Neural cell (in vitro differentiated cells): ENCODE measurements around the gene ARFGAP3.

Experiments used
- CTCF ChIP-seq: fragments of 450-650 bp; IDR thresholded peaks from 2 replicates; pipeline ENCODE4 v1.5.1; 2014; ENCODE audit warnings: antibody characterized with exemption, mild to moderate bottlenecking, moderate library complexity; ENCODE audit not compliant: poor library complexity, severe bottlenecking
- EP300 ChIP-seq: fragments of 450-650 bp; conservative IDR thresholded peaks from 2 replicates; pipeline ENCODE4 v1.6.1; 2014; ENCODE audit warnings: antibody characterized with exemption, mild to moderate bottlenecking, moderate library complexity; ENCODE audit not compliant: poor library complexity, severe bottlenecking
- MXI1 ChIP-seq: fragments of 450-650 bp; conservative IDR thresholded peaks from 2 replicates; pipeline ENCODE4 v1.6.1; 2014; ENCODE audit warnings: antibody characterized with exemption, mild to moderate bottlenecking; ENCODE audit not compliant: poor library complexity, severe bottlenecking
- POLR2AphosphoS5 ChIP-seq: IDR thresholded peaks from 2 replicates; pipeline ENCODE4 v1.6.1; 2012
- REST ChIP-seq: IDR thresholded peaks from 2 replicates; pipeline ENCODE4 v1.6.1; 2012; ENCODE audit warnings: borderline replicate concordance

- TF ChIP-seq EP300 (no peak), CTCF (no peak), POLR2AphosphoS5 (no peak), REST (no peak), MXI1 (no peak)
These were observed 26.9 kb upstream of the ARFGAP3 start for GRCh38 chr22:42883970-42884369.
